Vagina (tissue), 2 donors: ENCODE measurements around the gene COBL. TPM values are rescaled to one million over a fixed set of nuclear protein-coding genes. Genes with fewer than 3 reads are reported as not detected.

Experiments used
- DNase-seq, 2 donors: peaks; one replicate each; pipeline ENCODE4 v3.0.0-alpha.2; 2017; ENCODE audit errors: extremely low spot score in 2 of 2
- H3K27ac ChIP-seq: fragments of 200-600 bp; sonication (generic); one replicate; pipeline ENCODE4 v1.5.1; 2019
- H3K27me3 ChIP-seq: fragments of 200-600 bp; sonication (generic); one replicate; pipeline ENCODE4 v1.5.1; 2019
- H3K36me3 ChIP-seq, 2 donors: fragments of 200-600 bp; sonication (generic); one replicate each; pipeline ENCODE4 v1.5.1; 2017 to 2019
- H3K4me1 ChIP-seq: fragments of 200-600 bp; sonication (generic); one replicate; pipeline ENCODE4 v1.5.1; 2019
- H3K4me3 ChIP-seq, 2 donors: fragments of 200-600 bp; sonication (generic); 1 replicate in 1 of 2; 2 replicates in 1 of 2; pipeline ENCODE4 v1.5.1; 2016 to 2019
- H3K9me3 ChIP-seq: fragments of 200-600 bp; sonication (generic); one replicate; pipeline ENCODE4 v1.5.1; 2019
- POLR2A ChIP-seq, 2 donors: fragments of 450-650 bp; IDR thresholded peaks; one replicate each; pipeline ENCODE4 v1.6.1; 2017; ENCODE audit warnings: antibody characterized with exemption in 2 of 2, mild to moderate bottlenecking in 2 of 2, moderate library complexity in 2 of 2
- POLR2AphosphoS5 ChIP-seq, 2 donors: sonication (generic); formaldehyde crosslinking; IDR thresholded peaks; one replicate each; pipeline ENCODE4 v1.9.0; 2017; ENCODE audit warnings: antibody characterized with exemption in 2 of 2, mild to moderate bottlenecking in 2 of 2, low read depth in 1 of 2; ENCODE audit not compliant: insufficient read depth in 1 of 2
- intact Hi-C: fragments of 100-400 bp; cut with DNase I; formaldehyde crosslinking; loops from one replicate; pipeline ENCODE4 v1.15.1; 2023
- total RNA-seq: library from RNA; depleted of rRNA; stranded (reverse); fragments of >200 nt; gene quantifications from one replicate; pipeline ENCODE4 v1.2.3, GENCODE V29; 2016
- TF ChIP-seq, protein P1 (sequence below), 3 experiments: fragments of 450-650 bp in 2 of 3; fragments of 200-600 bp in 1 of 3; sonication (generic) in 1 of 3; IDR thresholded peaks; one replicate each; pipeline ENCODE4 v1.5.1; 2017 to 2019; ENCODE audit warnings: antibody characterized with exemption in 3 of 3, mild to moderate bottlenecking in 2 of 3, moderate library complexity in 2 of 3

The COBL gene
- total RNA-seq, 1 donor from 2014 or later: 9.3 TPM

DNA sequence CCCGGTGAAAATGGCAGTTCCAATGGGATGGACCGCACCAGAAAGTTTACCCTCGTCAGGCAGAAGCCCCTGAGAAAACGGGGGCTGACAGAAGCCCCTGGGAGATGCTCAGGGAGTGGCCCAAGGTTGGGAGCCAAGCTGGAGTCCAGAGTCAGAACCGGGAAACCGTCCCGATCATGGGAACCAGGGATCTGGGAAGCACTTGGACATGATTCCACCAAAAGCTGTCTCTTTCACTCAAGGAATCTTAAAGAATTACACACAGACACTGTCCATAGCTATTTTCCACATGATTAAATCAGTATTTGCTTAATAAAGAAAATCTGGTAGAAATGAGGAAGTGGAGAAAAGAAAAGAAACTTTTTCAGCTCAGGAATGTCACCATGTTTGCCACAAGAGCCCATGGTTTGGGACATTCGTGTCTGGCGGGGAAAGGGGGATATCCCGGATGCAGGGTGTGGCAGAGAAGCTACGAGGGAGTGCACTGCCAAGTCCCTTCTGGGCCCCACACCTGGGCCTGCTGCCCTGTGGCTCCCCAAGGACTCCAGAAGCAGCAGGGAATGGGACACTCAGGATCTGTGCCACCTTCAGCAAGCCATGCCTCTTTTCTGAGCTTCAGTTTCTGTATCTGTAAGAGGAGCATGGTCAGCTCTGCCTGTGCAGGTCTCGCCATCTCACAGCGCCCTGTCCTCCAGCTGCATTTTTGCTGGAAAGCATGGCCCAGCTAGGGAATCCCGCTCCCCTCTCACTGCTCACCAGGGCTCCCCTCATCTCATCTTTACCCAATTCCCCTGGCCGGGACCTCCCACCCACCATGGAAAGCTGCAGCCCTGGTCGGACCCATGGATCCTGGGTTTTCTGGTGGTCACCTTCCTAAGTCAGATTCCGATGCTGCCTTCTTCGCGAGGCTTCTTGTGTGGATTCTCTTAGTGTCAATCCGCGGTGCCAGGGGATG, 308.8 kb downstream of the COBL start:
- Histone ChIP-seq H3K4me1 (peaks cover 6% of the 10 kb centered on the region), H3K9me3 (no peaks in the 10 kb centered on the region), H3K36me3 (no peaks in the 10 kb centered on the region), H3K4me3 (no peak overlapping the region), H3K27ac (no peak overlapping the region), H3K27me3 (no peaks in the 10 kb centered on the region)
- intact Hi-C loops: no loop called here
- DNase-seq: no peak
- TF ChIP-seq, protein P1, sequence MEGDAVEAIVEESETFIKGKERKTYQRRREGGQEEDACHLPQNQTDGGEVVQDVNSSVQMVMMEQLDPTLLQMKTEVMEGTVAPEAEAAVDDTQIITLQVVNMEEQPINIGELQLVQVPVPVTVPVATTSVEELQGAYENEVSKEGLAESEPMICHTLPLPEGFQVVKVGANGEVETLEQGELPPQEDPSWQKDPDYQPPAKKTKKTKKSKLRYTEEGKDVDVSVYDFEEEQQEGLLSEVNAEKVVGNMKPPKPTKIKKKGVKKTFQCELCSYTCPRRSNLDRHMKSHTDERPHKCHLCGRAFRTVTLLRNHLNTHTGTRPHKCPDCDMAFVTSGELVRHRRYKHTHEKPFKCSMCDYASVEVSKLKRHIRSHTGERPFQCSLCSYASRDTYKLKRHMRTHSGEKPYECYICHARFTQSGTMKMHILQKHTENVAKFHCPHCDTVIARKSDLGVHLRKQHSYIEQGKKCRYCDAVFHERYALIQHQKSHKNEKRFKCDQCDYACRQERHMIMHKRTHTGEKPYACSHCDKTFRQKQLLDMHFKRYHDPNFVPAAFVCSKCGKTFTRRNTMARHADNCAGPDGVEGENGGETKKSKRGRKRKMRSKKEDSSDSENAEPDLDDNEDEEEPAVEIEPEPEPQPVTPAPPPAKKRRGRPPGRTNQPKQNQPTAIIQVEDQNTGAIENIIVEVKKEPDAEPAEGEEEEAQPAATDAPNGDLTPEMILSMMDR (IDR thresholded peaks at IDR 0.05): no peak
- TF ChIP-seq POLR2A (IDR thresholded peaks at IDR 0.05) (no peak), POLR2AphosphoS5 (IDR thresholded peaks at IDR 0.05; ENCODE audit: insufficient read depth in 1 of 2, low read depth in 1 of 2) (no peak)

GRCh38 chr7:51006483-51007235, 309.9 kb downstream of the COBL start:
- TF ChIP-seq POLR2A (IDR thresholded peaks at IDR 0.05): no peak
- TF ChIP-seq POLR2AphosphoS5 (IDR thresholded peaks at IDR 0.05; ENCODE audit: insufficient read depth in 1 of 2, low read depth in 1 of 2): no peak
- TF ChIP-seq, protein P1 (IDR thresholded peaks at IDR 0.05): no peak
- H3K4me1 ChIP-seq: peaks cover 6% of the 10 kb centered on the region
- DNase-seq: no peak
- no peak overlapping the region for H3K4me3 ChIP-seq
- H3K9me3 ChIP-seq: no peaks in the 10 kb centered on the region
- H3K27me3 ChIP-seq: no peaks in the 10 kb centered on the region
- intact Hi-C loops: no loop called here
- H3K36me3 ChIP-seq: no peaks in the 10 kb centered on the region
- H3K27ac ChIP-seq: no peak overlapping the region

DNA sequence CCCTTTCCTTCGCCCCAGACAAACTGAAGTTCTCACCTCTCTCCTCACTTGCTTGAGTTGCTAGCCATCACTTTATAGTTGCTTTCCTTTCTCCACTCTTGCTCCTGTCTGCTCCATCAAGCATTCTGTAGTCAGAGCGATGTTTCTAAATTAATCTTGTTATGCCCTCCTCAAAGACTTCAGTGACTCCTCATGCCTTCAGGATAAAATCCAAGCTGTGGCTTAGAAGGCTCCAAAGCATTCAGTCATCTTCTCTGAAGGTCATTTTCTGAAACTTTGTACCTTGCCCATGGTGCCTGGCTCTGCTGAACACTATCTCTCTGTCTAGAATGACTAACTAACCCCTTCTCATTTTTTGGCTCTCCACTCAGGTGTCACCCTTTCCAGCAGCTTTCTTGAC, 311.5 kb downstream of the COBL start:
- H3K27ac ChIP-seq: no peak overlapping the region
- TF ChIP-seq, protein P1 (IDR thresholded peaks at IDR 0.05): no peak
- TF ChIP-seq POLR2A (IDR thresholded peaks at IDR 0.05) (no peak), POLR2AphosphoS5 (IDR thresholded peaks at IDR 0.05; ENCODE audit: insufficient read depth in 1 of 2, low read depth in 1 of 2) (no peak)
- DNase-seq: no peak
- no peaks in the 10 kb centered on the region for H3K36me3 ChIP-seq
- no peak overlapping the region for H3K4me3 ChIP-seq
- no peaks in the 10 kb centered on the region for H3K27me3 ChIP-seq
- no peaks in the 10 kb centered on the region for H3K9me3 ChIP-seq
- intact Hi-C loops: no loop called here
- peaks cover 6% of the 10 kb centered on the region for H3K4me1 ChIP-seq

DNA sequence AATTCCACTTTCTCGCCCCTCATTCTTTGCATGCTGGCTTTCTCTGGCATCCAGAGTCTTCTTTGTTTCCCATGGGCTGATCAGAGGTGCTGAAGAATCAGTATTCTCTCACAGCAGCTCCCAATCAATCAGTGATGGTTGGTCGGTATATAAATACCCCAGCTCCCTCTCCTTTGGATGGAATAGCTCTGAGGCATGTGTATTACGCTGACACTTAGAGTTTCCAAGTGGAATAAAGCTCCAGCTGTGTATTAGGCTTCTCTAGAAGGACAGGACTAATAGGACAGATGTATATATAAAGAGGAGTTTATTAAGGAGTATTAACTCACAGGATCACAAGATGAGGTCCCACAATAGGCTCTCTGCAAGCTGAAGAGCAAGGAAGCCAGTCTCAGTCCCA, 315.7 kb downstream of the COBL start:
- Histone ChIP-seq H3K27ac (no peak overlapping the region), H3K9me3 (no peaks in the 10 kb centered on the region), H3K4me1 (no peaks in the 10 kb centered on the region), H3K36me3 (no peaks in the 10 kb centered on the region), H3K4me3 (no peak overlapping the region), H3K27me3 (no peaks in the 10 kb centered on the region)
- TF ChIP-seq POLR2AphosphoS5 (IDR thresholded peaks at IDR 0.05; ENCODE audit: insufficient read depth in 1 of 2, low read depth in 1 of 2) (no peak), POLR2A (IDR thresholded peaks at IDR 0.05) (no peak)
- TF ChIP-seq, protein P1 (IDR thresholded peaks at IDR 0.05): no peak
- no peak for DNase-seq
- intact Hi-C loops: no loop called here
